Measurements from ENCODE around the gene LRRC4.

GRCh38 chr7:128027485-128027980, 3.7 kb downstream of the LRRC4 start:
- TF ChIP-seq EZH2 (IDR thresholded peaks at IDR 0.05; ENCODE audit: insufficient read depth, poor library complexity, severe bottlenecking), result no peak
- no peak for TF ChIP-seq EZH2phosphoT487 (IDR thresholded peaks at IDR 0.05; ENCODE audit: insufficient read depth, low read depth)

All from GM23248 (cell line).